K562 (cell line): ENCODE data around the gene MCC.

Experiments
- EZH2 ChIP-seq: IDR thresholded peaks from 2 replicates; pipeline ENCODE4 v1.6.1; 2012; ENCODE audit warnings: low read depth, mild to moderate bottlenecking, inconsistent platforms, low read length, borderline replicate concordance
- HSF4 ChIP-seq: fragments of 250-450 bp; sonication (Bioruptor Pico); IDR thresholded peaks from 2 replicates; pipeline ENCODE4 v2.1.2; 2022; ENCODE audit warnings: mild to moderate bottlenecking, moderate library complexity, borderline replicate concordance
- NCOR1 ChIP-seq: fragments of 450-650 bp; IDR thresholded peaks from 2 replicates; pipeline ENCODE4 v1.6.1; 2016; ENCODE audit warnings: mild to moderate bottlenecking, moderate library complexity
- NRF1 ChIP-seq, 2 experiments: fragments of 450-650 bp; IDR thresholded peaks in 1 of 2; conservative IDR thresholded peaks in 1 of 2; 2 replicates each; pipeline ENCODE4 v1.6.1; 2014; ENCODE audit warnings: mild to moderate bottlenecking in 2 of 2
- POLR2AphosphoS5 ChIP-seq: IDR thresholded peaks from 2 replicates; pipeline ENCODE4 v1.6.1; 2011; ENCODE audit warnings: mild to moderate bottlenecking, low read depth, low read length, moderate library complexity; ENCODE audit not compliant: control insufficient read depth, insufficient read depth
- POU5F1 ChIP-seq: fragments of 150-350 bp; IDR thresholded peaks from 2 replicates; pipeline ENCODE4 v1.6.1; 2014; ENCODE audit warnings: borderline replicate concordance, low read length, low read depth, mild to moderate bottlenecking; ENCODE audit not compliant: partially characterized antibody
- PREB ChIP-seq: sonication (generic); formaldehyde crosslinking; IDR thresholded peaks from 2 replicates; pipeline ENCODE4 v1.8.1; 2023; ENCODE audit warnings: mild to moderate bottlenecking, missing genetic modification reagents
- RAD21 ChIP-seq, 2 experiments: fragments of 250-450 bp in 1 of 2; fragments of 450-650 bp in 1 of 2; sonication (Bioruptor Pico) in 1 of 2; formaldehyde crosslinking in 1 of 2; IDR thresholded peaks in 1 of 2; conservative IDR thresholded peaks in 1 of 2; 2 replicates each; pipeline versions ENCODE4 v1.4.0 to v1.8.0; 2020 to 2022; ENCODE audit warnings: mild to moderate bottlenecking in 2 of 2, moderate library complexity in 1 of 2
- RHOXF2B ChIP-seq: fragments of 250-450 bp; sonication (Bioruptor Pico); conservative IDR thresholded peaks from 2 replicates; pipeline ENCODE4 v1.5.1; 2021
- ZBTB1 ChIP-seq: sonication (generic); formaldehyde crosslinking; IDR thresholded peaks from 2 replicates; pipeline ENCODE4 v1.8.1; 2023; ENCODE audit warnings: missing genetic modification reagents, low read depth, mild to moderate bottlenecking, borderline replicate concordance
- ZSCAN29 ChIP-seq: fragments of 450-650 bp; IDR thresholded peaks from 2 replicates; pipeline ENCODE4 v1.6.1; 2017

- TF ChIP-seq RHOXF2B (CRISPR knock-in tag) (no peak), HSF4 (CRISPR knock-in tag) (no peak), EZH2 (no peak), POLR2AphosphoS5 (no peak), POU5F1 (no peak), ZBTB1 (no peak), ZSCAN29 (no peak), NRF1 (conservative IDR thresholded peaks at IDR 0.05 in 1 of 2, IDR thresholded peaks at IDR 0.05 in 1 of 2) (no peak), PREB (CRISPR knock-in tag) (no peak), RAD21 (CRISPR knock-in tag; conservative IDR thresholded peaks at IDR 0.05 in 1 of 2, IDR thresholded peaks at IDR 0.05 in 1 of 2) (no peak), NCOR1 (no peak)
These were observed 437.4 kb downstream of the MCC start for GRCh38 chr5:113050721-113051382.
